GM19099 (cell line): ENCODE results near the gene UBE2G1.

Experiments used
- POLR2A ChIP-seq: IDR thresholded peaks from 3 replicates; pipeline ENCODE4 v1.6.1; 2011; ENCODE audit warnings: low read depth; ENCODE audit not compliant: insufficient read length; ENCODE audit errors: extremely low read depth

The UBE2G1 gene, protein sequence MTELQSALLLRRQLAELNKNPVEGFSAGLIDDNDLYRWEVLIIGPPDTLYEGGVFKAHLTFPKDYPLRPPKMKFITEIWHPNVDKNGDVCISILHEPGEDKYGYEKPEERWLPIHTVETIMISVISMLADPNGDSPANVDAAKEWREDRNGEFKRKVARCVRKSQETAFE

DNA sequence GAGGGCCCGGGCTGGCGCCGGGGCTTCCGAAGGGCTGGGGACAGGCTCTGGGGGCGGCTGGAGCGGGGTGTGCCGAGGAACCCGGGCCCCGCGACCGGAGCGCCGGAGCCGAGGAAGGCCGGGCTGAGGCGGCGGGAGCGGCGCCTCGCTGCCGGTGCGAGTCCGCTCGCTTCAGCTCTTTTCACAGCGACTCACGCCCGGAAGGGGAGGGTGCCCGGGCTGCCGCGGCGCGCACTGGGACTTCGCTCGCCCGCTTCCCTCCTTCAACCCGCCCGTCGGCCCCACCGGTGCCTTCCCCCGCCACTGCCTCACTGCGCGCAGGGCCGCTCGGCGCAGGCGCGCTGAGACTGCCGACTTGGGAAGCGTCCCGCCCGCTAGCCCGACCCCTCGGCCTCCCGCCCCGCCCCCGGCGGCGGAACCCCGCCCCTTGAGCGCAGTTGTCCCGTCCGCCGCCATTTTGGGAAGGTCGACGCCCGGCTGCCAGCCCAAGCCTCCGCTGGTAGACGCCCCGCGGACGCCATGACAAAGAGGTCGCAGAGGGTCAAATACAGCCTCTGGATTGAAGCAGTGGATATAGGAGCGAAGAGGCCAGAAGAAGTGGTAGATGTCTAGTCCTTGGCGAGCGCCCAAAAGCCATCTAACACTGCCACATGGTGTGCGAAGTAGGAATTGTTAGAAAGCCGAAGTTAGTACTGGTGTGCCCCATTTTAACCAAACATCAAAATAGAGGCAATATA lies at the start of gene UBE2G1:
Gene UBE2G1 (minus strand): TSS at position 349 of the 737 bp plus-strand sequence. CDS start 359 bp downstream, outside the sequence.
- peak; percentile 89 for TF ChIP-seq POLR2A

DNA sequence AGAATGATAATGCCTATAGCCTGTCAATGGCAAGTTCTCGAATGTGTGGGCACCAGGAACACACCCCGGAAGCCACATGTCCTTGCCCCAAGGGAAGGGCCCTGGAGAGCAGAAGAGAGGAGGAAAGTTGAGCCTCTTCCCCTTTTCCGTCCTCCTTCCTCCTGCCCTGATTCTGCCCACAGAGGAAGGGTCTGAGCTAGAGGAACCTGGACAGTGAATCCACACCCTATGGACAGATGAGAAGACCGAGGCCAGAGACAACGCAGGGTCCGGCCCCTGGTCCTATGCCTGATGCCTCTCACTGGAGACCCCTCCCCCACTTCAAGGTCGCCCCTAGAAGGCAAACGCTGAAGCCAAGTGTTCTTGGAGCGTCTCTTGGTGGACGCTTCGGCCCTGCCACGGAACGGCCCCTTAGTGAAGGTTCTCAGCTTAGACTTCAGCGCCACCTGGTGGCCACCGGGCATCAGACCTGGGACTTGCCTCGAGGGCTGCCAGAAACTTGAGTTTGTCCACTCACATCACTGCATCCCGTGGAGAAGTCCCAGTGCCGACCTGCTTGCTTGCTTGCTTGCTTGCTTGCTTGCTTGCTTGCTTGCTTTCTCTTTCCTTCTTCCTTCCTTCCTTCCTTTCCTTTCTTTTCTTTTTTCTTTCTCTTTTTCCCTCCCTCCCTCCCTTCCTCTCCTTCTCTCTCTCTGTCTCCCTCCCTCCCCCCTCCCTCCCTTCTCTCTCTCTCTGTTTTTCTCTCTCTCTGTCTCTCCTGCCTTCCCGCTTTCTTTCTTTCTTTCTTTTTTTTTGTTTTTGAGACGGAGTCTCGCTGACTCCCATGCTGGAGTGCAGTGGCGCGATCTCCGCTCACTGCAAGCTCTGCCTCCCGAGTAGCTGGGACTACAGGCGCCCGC lies 46.7 kb upstream of the UBE2G1 start:
- no peak for TF ChIP-seq POLR2A

DNA sequence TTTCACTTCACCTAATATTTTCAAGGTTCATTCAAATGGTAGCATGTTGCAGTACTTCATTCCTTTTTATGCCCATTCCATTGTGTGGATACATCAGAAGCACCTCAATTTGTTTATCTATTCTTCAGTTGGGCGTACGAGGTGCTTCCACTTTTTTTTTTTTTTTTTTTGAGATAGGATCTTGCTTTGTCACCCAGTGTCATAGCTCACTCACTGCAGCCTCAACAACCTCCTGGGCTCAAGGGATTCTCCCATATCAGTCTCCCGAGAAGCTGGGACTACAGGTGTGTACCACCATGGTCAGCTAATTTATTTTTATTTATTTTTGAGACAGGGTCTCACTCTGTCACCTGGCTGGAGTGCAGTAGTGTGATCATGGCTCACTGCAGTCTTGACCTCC lies 44.7 kb upstream of the UBE2G1 start:
- TF ChIP-seq POLR2A = no peak

DNA sequence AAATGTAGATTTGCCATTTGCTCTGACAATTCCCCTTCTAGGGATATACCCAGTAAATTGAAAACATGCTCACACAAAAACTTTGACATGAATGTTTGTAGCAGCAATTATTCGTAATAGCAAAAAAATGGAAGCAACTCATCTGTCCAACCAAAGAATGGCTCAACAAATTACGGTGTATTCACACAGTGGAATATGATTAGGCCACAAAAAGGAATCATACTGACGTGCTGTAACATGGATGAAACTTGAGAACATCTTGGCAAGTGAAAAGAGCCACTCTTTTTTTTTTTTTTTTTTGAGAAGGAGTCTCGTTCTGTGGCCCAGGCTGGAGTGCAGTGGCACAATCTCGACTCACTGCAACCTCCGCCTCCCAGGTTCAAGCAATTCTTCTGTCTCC lies 43.2 kb upstream of the UBE2G1 start:
- no peak for TF ChIP-seq POLR2A

DNA sequence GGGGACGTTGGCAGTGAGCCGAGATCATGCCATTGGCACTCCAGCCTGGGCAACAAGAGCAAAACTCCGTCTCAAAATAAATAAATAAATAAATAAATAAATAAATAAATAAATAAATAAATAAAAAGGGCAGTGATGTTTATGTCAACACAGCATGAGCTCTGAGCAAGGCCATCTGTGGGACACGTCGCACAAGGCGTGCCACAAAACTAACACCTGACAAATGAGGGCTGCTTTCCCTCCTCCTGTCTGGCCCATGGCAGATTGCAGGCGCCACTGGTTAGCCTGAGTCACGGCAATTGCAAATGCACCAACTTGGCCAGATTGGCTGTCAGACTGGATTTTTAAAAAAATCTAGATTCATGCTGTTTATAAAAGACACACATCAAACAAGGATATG lies 41.4 kb upstream of the UBE2G1 start:
- no peak for TF ChIP-seq POLR2A

DNA sequence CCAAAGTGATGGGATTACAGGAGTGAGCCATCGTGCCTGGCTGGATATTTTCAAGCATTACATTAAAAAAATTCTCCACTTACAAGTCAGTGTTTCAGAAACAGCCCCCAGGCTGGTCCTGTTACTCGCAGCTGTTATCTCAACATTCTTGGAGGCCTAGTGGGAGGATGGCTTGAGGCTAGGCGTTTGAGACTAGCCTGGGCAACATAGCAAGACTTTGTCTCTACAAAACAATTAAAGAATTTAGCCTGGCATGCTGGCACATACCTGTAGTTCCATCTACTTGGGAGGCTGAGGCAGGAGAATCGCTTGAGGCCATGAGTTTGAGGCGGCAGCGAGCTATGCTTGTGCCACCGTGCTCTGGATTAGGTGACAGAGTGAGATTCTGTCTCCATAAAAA lies 40.7 kb upstream of the UBE2G1 start:
- TF ChIP-seq POLR2A = no peak

DNA sequence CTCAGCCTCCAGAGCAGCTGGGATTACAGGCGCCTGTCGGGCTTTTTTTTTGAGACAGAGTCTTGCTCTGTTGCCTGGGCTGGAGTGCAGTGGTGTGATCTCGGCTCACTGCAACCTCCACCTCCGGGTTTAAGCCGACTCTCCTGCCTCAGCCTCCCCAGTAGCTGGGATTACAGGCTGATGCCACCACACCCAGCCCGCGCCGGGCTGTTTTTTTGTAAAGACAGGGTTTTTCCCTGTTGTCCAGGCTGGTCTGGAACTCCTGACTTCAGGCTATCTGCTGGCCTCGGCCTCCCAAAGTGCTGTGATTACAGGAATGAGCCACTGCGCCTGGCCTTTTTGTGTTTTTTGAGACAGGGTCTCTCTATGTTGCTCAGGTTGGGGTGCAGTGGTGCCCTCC lies 39.9 kb upstream of the UBE2G1 start:
- TF ChIP-seq POLR2A = no peak

DNA sequence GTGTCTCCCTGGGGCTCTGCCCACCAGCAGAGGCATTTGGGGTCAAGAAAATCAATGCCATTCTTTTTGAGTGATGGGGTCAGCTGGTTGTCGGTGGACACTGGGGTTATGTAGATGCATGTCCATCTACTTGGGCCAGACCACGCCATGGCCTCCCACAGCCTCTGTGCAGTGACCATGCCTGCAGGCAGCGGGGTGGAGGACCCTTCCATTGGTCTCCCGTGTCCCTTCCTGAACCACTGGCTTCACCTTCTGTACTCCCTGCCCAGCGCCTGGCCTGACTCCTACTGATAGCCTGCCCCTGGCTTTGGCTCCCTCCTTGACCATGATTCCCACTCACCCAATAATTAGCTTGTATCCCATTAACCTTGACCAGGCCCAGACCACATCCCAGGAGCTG lies 39.2 kb upstream of the UBE2G1 start:
- TF ChIP-seq POLR2A = no peak

DNA sequence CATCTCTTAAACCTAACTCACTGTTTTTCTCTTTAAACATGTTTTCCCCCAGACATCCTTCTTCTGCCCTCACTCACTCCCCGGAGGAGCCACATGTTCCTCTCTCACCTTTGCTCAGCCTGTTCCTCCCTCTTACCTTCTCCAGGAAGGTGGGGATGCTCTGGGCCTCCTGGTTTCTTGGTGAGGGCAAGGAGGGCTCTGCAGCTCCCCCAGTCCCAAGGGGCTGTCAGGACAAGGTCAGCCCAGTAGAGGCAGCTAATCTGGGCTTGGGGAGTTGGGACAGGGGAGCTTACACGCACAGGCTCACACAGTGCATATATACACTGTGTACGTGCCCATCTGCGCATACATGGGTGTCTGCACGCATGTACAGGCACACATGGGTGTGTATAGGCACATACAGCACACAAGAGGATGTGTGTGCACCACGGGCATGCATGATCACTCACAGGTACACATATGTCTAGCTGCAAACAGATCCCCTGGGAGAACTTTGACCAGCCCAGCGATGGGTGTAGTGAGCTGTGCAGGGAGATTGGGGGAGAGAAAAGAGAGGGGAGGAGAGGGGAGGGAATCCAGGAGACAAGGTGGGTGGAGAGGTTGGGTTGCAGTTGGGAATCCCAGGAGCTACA lies 38.7 kb upstream of the UBE2G1 start:
- no peak for TF ChIP-seq POLR2A

DNA sequence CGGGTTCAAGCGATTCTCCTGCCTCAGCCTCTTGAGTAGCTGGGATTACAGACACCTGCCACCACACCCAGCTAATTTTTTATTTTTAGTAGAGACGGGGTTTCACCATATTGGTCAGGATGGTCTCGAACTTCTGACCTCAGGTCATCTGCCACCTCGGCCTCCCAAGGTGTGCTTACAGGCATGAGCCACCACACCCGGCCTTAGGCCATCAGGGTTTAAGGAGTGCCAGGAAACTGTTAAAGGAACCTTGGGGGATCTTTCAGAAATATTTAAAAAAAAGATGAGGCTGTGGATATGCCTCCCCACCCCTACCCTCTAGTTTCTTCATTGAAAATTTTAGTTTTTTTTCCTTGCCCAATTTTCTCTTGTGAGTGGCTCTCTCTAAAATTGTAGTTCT lies 31.4 kb upstream of the UBE2G1 start:
- no peak for TF ChIP-seq POLR2A

DNA sequence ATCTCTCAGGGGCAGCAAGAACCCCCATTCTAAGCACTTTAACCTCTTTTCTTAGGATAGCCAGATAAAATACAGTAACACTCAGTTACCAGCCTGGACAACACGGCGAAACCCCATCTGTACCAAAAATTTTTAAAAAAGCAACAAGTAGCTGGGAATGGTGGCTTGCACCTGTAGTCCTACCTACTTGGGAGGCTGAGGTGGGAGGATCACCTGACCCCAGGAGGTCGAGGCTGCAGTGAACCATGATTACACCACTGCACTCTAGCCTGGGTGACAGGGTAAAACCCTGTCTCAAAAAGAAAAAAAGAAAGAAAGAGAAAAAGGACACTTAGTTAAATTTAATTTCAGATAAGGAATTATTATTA lies 28.6 kb upstream of the UBE2G1 start:
- TF ChIP-seq POLR2A = no peak

DNA sequence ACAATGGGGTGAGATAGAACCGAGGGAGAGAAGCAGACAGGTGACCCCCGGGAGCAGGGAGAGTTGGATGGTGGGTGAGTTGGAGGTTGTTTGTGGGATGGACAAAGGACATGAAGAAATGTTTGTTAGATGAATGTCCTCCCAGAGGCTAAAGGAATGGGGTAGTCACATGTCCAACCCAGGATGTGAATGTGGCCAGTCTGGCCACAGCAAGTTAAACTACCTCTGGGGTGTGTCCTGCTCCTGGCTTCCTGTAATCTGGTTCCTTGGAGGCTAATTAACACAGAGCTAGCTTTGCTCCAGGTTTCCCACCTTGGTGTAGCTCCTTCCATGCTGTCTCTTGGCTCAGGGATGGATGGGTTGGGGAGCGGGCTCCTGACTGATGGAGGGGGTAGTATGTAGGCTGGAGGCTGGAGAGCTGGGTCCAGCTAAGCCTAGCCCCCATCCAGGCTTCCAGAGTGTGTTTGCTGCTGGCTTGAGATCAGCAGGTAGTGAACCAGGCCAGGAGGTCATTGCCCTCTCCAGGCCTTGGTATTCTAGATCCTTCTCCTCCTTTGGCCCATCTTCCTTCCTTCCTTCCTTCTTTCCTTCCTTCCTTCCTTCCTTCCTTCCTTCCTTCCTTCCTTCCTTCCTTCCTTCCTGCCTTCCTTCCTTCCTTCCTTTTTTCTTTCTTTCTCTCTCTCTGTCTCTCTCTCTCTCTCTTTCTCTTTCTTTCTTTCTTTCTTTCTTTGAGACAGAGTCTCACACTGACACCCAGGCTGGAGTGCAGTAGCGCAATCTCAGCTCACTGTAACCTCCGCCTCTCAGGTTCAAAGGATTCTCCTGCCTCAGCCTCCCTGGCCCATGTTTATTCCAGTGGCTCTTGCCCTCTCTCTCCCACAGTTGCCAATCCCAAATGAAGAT lies 28.0 kb upstream of the UBE2G1 start:
- TF ChIP-seq POLR2A = no peak

DNA sequence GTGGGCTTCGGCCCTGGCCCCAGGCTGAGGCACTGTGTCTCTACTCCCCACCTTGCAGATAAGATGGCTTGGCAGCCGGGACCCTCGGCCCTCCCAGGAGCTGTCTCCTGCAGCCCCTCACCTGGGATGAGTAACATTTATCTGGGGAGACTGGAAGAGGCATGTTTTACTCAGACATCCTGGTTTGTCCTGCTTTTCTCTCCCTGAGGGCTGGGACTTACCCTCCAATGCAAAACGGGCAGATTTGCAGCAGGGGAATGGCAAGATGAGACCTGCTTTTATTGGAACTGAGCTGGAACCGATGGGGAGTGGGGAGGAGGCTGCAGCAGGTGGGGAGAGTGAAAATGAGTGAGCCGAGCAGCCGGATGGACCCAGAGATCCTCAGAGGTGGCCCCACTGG lies 27.3 kb upstream of the UBE2G1 start:
- no peak for TF ChIP-seq POLR2A

DNA sequence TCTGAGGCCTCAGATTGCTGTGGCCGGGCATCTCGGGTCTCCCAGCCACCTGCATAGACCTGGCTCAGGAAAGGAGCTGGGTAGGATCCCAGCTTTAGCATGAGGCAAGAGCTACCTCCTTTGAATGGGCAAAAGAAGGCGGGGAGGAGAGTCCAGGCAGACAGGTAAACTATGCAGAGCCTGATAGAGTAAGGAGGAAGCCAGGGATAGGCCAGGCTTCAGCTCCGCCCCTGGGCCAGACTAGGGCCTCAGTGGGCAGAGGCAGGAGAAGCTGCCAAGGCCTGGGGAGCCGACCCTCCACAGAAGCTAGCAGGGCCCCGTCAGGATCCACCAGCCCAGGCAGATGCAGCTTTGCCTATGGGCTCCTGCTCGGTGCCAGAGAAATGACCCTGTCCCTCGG lies 22.6 kb upstream of the UBE2G1 start:
- no peak for TF ChIP-seq POLR2A
